OCI-LY3 (cell line): ENCODE measurements around the gene TARDBP.

Experiments
- CTCF ChIP-seq: fragments of 200-600, 300-600 bp; sonication (generic); IDR thresholded peaks from 2 replicates; pipeline ENCODE4 v1.5.1; 2014; ENCODE audit warnings: antibody characterized with exemption, low read length, low read depth
- EZH2phosphoT487 ChIP-seq: fragments of 200-600 bp; shearing (Covaris generic); IDR thresholded peaks from 2 replicates; pipeline ENCODE4 v1.6.1; 2018; ENCODE audit warnings: antibody characterized with exemption, mixed run types, low read depth

DNA sequence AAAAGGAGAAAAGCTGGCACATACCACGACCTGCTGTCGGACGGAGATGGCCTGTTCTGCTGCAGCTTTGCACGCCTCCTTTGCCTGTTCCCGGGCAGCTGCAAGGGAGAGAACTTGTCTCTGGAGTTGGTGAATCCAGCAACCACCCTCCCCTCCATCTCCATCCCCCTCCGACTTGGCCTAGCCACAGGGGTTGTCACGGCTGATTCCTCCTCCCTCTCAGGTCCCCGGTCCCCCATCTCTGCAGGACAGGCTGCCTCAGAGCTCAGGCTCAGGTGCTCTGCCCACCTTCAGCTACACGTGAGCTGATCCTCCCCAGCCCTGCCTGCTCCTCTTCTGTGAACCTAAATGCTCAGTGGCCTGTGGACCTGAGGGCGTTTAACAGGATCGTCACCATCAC lies 58.4 kb downstream of the TARDBP start:
- TF ChIP-seq CTCF = no peak
- TF ChIP-seq EZH2phosphoT487 = no peak
